C4-2B (cell line): ENCODE data around the gene OPCML.

Source experiments
- ZFX ChIP-seq: fragments of 450-650 bp; IDR thresholded peaks from 2 replicates; pipeline ENCODE4 v1.6.1; 2017
- TF ChIP-seq, protein P1 (sequence below): fragments of 450-650 bp; conservative IDR thresholded peaks from 2 replicates; pipeline ENCODE4 v1.5.1; 2017; ENCODE audit warnings: mild to moderate bottlenecking

DNA sequence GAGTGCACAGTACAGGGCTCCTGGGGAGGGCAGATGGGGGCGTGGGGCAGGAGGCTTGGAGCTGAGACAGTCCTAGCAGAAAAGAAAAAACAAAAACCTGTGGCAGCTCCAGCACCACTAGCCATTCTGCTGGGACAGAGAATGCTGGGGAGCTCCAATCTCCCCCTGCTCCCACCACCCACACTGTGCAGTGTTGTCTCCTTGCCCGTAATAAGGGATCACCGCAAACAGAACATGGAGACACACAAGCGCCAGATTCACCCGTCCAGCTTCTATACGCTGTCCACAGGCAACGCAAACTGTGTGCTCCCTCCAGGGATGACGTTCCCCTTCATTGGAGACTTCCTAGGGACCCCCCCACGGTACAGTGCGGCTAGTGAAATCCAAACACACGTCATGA, 31.4 kb downstream of the OPCML start:
- TF ChIP-seq, protein P1, sequence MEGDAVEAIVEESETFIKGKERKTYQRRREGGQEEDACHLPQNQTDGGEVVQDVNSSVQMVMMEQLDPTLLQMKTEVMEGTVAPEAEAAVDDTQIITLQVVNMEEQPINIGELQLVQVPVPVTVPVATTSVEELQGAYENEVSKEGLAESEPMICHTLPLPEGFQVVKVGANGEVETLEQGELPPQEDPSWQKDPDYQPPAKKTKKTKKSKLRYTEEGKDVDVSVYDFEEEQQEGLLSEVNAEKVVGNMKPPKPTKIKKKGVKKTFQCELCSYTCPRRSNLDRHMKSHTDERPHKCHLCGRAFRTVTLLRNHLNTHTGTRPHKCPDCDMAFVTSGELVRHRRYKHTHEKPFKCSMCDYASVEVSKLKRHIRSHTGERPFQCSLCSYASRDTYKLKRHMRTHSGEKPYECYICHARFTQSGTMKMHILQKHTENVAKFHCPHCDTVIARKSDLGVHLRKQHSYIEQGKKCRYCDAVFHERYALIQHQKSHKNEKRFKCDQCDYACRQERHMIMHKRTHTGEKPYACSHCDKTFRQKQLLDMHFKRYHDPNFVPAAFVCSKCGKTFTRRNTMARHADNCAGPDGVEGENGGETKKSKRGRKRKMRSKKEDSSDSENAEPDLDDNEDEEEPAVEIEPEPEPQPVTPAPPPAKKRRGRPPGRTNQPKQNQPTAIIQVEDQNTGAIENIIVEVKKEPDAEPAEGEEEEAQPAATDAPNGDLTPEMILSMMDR: no peak
- no peak for TF ChIP-seq ZFX
